ENCODE results near the gene VSTM2B.

Gene VSTM2B

GRCh38 chr19:29525901-29526729 lies at the start of gene VSTM2B:
Gene VSTM2B, plus strand, starts transcription at chr19:29525994. Its CDS starts 590 bp downstream, at chr19:29526584.
- peaks cover 80 to 100% (median 99%) of the 10 kb centered on the region in 11 experiments for H3K27me3 ChIP-seq
- H3K9ac ChIP-seq: peak within 1 kb of the TSS in 7 of 11 experiments; percentile 5 to 32 (median 23); a peak in 4 of 22 replicates
- H3K4me2 ChIP-seq: peak within 1 kb of the TSS; percentile 81 to 95 (median 88)

GRCh38 chr19:29476528-29476927 lies 49.3 kb upstream of the VSTM2B start:
- H3K9ac ChIP-seq: no peak overlapping the region
- no peaks in the 10 kb centered on the region for H3K27me3 ChIP-seq
- H3K4me1 ChIP-seq: no peaks in the 10 kb centered on the region
- peaks cover 21 to 37% (median 29%) of the 10 kb centered on the region in 11 experiments for H3K9me3 ChIP-seq (replicated peaks in 1 of 11)
- H4K20me1 ChIP-seq: no peaks in the 10 kb centered on the region
- peaks cover 0 to 8% (median 0%) of the 10 kb centered on the region in 11 experiments; a peak in 1 of 22 replicates for H3K36me3 ChIP-seq
- no peak overlapping the region for H3K4me3 ChIP-seq
- no peak overlapping the region for H3K27ac ChIP-seq
- no peak for TF ChIP-seq Cebpa-rat (IDR thresholded peaks at IDR 0.05)
- no peak overlapping the region for H3K4me2 ChIP-seq

More at GRCh38 chr19:29525901-29526729, at the start of gene VSTM2B:
- Histone ChIP-seq H3K36me3 (no peaks in the 10 kb centered on the region), H3K9me3 (replicated peaks in 1 of 11) (peaks cover 0 to 15% (median 10%) of the 10 kb centered on the region in 11 experiments; a peak in 16 of 22 replicates), H3K4me3 (peak within 1 kb of the TSS; percentile 45 to 69 (median 58)), H4K20me1 (peaks cover 0 to 43% (median 26%) of the 10 kb centered on the region in 11 experiments; a peak in 16 of 22 replicates), H3K4me1 (peaks cover 20 to 35% (median 27%) of the 10 kb centered on the region in 10 experiments), H3K27ac (no peak within 1 kb of the TSS)
- no peak for TF ChIP-seq Cebpa-rat (IDR thresholded peaks at IDR 0.05)

- Histone ChIP-seq H3K9ac (no peak overlapping the region), H3K27me3 (no peaks in the 10 kb centered on the region), H3K27ac (no peak overlapping the region), H3K4me1 (no peaks in the 10 kb centered on the region), H3K4me2 (no peak overlapping the region), H3K4me3 (no peak overlapping the region), H3K36me3 (peaks cover 0 to 8% (median 0%) of the 10 kb centered on the region in 11 experiments; a peak in 1 of 22 replicates), H3K9me3 (replicated peaks in 1 of 11) (peaks cover 24 to 49% (median 38%) of the 10 kb centered on the region in 11 experiments), H4K20me1 (no peaks in the 10 kb centered on the region)
- TF ChIP-seq Cebpa-rat (IDR thresholded peaks at IDR 0.05): no peak
Measured at GRCh38 chr19:29477831-29478577, 47.8 kb upstream of the VSTM2B start.

- peaks cover 24 to 49% (median 38%) of the 10 kb centered on the region in 11 experiments for H3K9me3 ChIP-seq (replicated peaks in 1 of 11)
- no peak overlapping the region for H3K4me2 ChIP-seq
- peaks cover 0 to 8% (median 0%) of the 10 kb centered on the region in 11 experiments; a peak in 1 of 22 replicates for H3K36me3 ChIP-seq
- TF ChIP-seq Cebpa-rat (IDR thresholded peaks at IDR 0.05): no peak
- no peak overlapping the region for H3K4me3 ChIP-seq
- H4K20me1 ChIP-seq: no peaks in the 10 kb centered on the region
- H3K9ac ChIP-seq: no peak overlapping the region
- no peaks in the 10 kb centered on the region for H3K27me3 ChIP-seq
- H3K4me1 ChIP-seq: peaks cover 0 to 3% (median 0%) of the 10 kb centered on the region in 10 experiments; a peak in 3 of 20 replicates
- no peak overlapping the region for H3K27ac ChIP-seq
Measured at GRCh38 chr19:29478578-29479565, 46.9 kb upstream of the VSTM2B start.

- Histone ChIP-seq H3K4me1 (peaks cover 0 to 13% (median 6%) of the 10 kb centered on the region in 10 experiments; a peak in 10 of 20 replicates), H4K20me1 (no peaks in the 10 kb centered on the region), H3K9me3 (replicated peaks in 1 of 11) (peaks cover 24 to 50% (median 38%) of the 10 kb centered on the region in 11 experiments), H3K4me3 (no peak overlapping the region), H3K9ac (no peak overlapping the region), H3K36me3 (peaks cover 0 to 8% (median 0%) of the 10 kb centered on the region in 11 experiments; a peak in 1 of 22 replicates), H3K27me3 (no peaks in the 10 kb centered on the region), H3K27ac (no peak overlapping the region), H3K4me2 (no peak overlapping the region)
- no peak for TF ChIP-seq Cebpa-rat (IDR thresholded peaks at IDR 0.05)
Measured at GRCh38 chr19:29479941-29480340, 45.9 kb upstream of the VSTM2B start.

GRCh38 chr19:29480507-29480906 lies 45.3 kb upstream of the VSTM2B start:
- Histone ChIP-seq H4K20me1 (no peaks in the 10 kb centered on the region), H3K36me3 (peaks cover 0 to 8% (median 0%) of the 10 kb centered on the region in 11 experiments; a peak in 1 of 22 replicates), H3K27me3 (no peaks in the 10 kb centered on the region), H3K4me3 (no peak overlapping the region; a peak in 1 of 20 replicates), H3K4me2 (no peak overlapping the region), H3K9me3 (replicated peaks in 1 of 11) (peaks cover 24 to 56% (median 38%) of the 10 kb centered on the region in 11 experiments), H3K27ac (no peak overlapping the region), H3K9ac (no peak overlapping the region), H3K4me1 (peaks cover 0 to 15% (median 6%) of the 10 kb centered on the region in 10 experiments; a peak in 10 of 20 replicates)
- TF ChIP-seq Cebpa-rat (IDR thresholded peaks at IDR 0.05): no peak

- H3K9me3 ChIP-seq (replicated peaks in 1 of 11): peaks cover 33 to 55% (median 42%) of the 10 kb centered on the region in 11 experiments
- H3K27ac ChIP-seq: no peak overlapping the region
- H3K4me3 ChIP-seq: no peak overlapping the region
- H3K36me3 ChIP-seq: peaks cover 0 to 8% (median 0%) of the 10 kb centered on the region in 11 experiments; a peak in 1 of 22 replicates
- H3K27me3 ChIP-seq: no peaks in the 10 kb centered on the region
- H3K9ac ChIP-seq: no peak overlapping the region
- no peak overlapping the region for H3K4me2 ChIP-seq
- no peaks in the 10 kb centered on the region for H4K20me1 ChIP-seq
- peaks cover 0 to 25% (median 14%) of the 10 kb centered on the region in 10 experiments; a peak in 18 of 20 replicates for H3K4me1 ChIP-seq
- TF ChIP-seq Cebpa-rat (IDR thresholded peaks at IDR 0.05): no peak
Measured at GRCh38 chr19:29482855-29483640, 42.7 kb upstream of the VSTM2B start.
